SIG-M5 treated with dmso at 0.1 percent for 504 hours (cell line): ENCODE results near the gene ZNF335.
A peak's percentile ranks its signal among the peaks of the same experiment; 100 is the strongest.

Source experiments
- DNase-seq: peaks from one replicate; lab custom pipeline; 2025; ENCODE audit not compliant: unreplicated experiment; lab: John Stamatoyannopoulos, UW

The ZNF335 gene

GRCh38 chr20:45951925-45952834, 19.8 kb downstream of the ZNF335 start:
- no peak for DNase-seq

GRCh38 chr20:45950330-45950646, 21.7 kb downstream of the ZNF335 start:
- DNase-seq: no peak

DNA sequence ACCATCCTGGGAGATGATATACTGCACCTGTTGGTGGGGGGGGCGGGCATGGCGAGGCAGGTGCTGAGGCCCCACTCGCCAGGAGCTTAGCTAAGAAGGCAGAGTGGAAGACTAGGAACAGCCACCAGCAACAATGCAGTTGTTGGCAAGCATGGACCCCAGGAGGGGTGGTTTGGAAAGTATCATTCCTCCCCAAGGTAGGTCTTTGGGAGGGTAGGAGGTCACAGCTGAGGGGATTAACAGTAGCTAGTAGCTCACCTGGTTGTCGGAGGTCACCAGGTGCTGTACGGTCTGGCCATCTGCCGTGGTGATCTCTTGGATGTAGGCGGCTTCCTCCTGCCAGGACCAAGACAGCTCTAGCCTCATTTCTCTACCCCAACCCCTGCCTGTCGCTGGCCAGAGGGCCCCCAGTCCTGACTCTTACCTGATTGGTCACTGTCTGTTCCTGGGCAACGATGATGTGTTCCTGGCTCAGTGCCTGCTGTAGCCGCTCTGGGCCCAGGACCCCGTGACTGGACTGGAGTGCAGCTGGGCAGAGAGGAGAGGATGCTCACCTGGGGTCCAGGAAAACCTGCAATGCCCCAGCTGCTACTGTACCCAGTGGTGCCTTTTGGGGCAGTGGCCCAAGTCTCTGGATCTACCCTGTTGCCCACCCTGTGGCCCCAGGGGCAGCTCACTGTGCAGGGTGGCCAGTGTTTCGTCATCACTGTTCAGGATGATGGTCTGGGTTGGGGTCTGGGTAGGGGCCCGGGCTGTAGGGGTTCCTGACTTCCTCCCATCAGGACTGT, 22.3 kb downstream of the ZNF335 start:
- no peak for DNase-seq

DNA sequence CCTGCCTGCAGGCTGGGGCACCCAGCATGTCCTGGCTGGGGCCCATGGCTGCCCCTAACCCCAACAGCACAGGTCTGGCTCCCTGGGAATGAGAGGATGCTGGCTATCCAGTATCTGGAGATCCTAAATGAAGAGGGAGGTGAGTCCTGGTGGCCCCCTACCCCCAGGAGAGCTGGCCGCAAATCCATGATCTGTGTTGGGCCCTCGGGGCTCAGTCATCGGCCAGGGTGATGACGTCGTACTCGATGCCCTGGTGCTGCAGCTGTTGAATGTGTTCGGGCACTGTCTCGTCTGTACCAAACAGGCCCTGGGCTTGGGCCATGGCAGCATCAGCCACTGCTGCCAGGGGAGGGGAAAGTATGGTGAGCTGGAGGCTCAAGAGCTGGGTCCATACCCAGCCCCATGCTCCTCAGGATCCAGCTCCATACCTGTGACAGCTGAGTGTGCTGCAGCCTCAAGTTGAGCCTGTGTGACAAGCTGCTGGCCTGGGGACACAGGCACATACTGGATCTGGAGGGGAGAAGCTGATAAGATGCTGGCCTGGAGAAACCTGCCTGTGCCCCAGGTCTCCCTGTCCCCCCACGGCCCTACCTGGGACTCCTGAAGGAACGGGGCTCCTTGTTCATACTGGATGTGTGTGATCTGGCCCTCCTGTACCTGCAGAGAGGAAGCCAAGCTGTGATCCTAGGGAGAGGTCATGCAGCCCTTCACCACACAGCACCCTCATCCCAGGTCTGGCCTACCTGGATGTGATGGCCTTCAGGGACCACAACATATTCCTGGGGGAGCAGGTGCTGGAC, 23.1 kb downstream of the ZNF335 start:
- no peak for DNase-seq

DNA sequence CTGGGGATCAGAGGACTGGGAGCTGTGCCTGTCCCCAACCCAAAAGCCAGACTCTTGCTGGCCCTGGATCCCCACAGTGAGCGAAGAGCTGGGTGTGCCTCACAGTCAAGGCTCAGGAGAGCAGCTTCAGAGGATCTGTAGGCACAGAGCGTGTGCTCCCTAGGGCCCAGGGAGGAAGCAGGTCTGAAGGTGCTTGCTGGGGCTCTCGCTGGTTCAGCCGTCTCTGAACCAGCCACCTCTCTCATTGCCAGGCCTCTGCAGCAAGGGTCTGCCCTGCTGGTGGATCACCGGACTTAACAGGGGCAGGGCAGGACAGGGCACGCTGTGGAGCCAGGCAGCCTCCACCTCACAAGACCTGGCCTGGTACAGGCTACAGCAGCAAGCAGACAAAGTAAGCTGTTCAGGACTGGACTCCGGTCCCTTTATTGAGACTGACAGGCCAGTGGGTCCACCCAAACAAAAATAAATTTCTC, 23.7 kb downstream of the ZNF335 start:
- no peak for DNase-seq

DNA sequence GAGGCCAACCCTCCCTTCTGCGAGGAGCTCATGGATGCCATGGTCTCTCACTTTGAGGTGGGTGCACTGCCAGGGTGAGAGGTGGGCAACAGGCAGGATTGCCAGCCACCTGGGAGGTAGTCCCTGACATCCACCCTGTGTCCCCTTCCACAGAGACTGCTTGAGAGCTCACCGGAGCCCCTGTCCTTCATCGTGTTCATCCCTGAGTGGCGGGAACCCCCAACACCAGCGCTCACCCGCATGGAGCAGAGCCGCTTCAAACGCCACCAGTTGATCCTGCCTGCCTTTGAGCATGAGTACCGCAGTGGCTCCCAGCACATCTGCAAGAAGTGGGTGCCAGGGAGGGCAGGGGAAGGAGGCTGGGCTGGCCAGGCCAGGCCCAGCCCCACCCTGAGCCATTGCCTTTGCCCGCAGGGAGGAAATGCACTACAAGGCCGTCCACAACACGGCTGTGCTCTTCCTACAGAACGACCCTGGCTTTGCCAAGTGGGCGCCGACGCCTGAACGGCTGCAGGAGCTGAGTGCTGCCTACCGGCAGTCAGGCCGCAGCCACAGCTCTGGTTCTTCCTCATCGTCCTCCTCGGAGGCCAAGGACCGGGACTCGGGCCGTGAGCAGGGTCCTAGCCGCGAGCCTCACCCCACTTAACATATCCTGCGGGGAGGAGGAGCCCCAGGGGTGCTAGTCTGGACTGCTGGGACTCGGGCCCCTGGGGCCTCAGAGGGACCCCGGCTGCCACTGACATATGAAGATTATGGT, 24.7 kb downstream of the ZNF335 start:
- no peak for DNase-seq

DNA sequence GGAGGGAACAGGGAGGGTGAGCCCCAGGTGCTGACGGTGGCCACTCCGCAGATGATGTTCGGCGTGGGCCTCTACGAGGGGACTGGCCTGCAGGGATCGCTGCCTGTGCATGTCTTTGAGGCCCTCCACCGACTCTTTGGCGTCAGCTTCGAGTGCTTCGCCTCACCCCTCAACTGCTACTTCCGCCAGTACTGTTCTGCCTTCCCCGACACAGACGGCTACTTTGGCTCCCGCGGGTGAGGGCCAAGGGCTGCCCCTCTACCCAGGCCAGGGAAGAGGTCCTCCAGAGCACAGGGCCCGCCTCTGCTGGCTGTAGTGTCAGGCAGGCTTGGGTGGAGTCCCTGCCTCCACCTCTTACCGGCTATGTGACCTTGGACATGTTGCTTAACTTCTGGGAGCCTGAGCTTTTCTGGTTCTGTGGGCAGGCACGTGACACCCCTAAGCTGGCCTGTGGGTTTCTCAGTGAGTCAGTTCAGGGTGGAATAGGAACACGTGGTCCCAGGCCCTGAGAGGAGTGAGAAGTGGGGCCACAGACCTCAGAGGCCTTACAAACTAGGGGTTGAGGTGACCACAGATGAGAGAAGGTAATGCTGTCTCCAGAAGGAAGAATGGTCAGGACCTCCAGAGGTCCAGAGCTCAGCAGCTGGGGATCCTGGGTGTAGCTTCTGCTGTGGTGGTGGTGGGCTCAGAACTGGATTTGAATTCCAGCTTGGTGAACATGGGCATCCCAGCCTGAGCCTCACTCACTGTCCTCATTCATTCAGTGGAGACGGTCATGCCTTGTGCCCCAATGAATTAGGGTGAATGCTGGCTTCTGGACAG, 25.6 kb downstream of the ZNF335 start:
- peak; percentile 99 for DNase-seq

- DNase-seq: peak; percentile 68
Measured at GRCh38 chr20:45945678-45946148, 26.3 kb downstream of the ZNF335 start.

DNA sequence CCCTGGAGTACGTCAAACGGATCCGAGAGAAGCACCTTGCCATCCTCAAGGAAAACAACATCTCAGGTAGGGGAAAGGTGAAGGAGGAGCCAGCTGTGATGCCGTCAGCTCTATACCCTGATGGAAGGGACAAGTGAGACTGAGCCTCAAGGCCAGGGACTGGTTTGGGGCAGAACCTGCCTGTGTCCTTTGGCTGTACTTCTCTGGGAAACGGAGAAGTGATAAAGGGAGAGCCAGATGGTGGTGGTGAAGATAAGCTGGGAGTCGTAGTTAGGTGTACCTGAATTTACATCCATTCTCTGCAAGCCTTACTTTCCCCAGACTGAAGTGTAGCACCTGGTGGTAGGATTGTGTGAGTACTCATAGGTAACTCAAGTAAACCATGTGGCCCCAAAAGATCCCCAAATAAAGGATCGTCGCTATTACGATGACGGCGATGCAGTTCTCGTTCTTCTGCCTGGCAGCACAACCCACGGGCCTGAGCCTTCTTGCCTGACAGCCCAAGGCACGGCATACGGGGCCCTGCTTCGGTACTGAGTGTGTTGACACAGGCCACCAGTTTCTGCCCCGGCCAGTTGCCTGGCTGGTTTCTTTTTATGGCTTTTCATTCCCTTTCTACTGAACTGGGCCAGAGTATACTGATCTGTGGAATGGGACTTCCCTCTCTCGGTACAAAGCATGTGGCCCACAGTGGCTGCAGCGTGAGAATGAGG, 26.9 kb downstream of the ZNF335 start:
- no peak for DNase-seq

- DNase-seq: peak; percentile 14
Measured at GRCh38 chr20:45944151-45944964, 27.6 kb downstream of the ZNF335 start.

GRCh38 chr20:45943613-45944012, 28.4 kb downstream of the ZNF335 start:
- no peak for DNase-seq

DNA sequence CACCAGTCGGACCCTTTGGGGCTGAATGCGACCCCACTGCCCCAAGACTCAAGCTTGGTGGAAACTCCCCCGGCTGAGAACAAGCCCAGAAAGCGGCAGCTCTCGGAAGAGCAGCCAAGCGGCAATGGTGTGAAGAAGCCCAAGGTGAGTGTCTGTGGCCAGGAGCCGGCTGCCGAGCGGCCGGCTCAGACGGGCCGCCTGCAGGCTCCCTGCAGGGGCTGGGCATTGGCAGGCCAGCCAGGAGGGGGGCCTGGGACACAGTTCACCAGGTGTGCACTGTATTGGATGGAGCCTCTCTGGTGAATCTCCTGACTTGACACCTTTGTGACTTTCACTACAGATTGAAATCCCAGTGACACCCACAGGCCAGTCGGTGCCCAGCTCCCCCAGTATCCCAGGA, 31.5 kb downstream of the ZNF335 start:
- no peak for DNase-seq

- DNase-seq: no peak
Measured at GRCh38 chr20:45940053-45940452, 31.9 kb downstream of the ZNF335 start.

- DNase-seq: no peak
Measured at GRCh38 chr20:45938727-45939438, 33.1 kb downstream of the ZNF335 start.

- DNase-seq: no peak
Measured at GRCh38 chr20:45937765-45938164, 34.2 kb downstream of the ZNF335 start.

DNA sequence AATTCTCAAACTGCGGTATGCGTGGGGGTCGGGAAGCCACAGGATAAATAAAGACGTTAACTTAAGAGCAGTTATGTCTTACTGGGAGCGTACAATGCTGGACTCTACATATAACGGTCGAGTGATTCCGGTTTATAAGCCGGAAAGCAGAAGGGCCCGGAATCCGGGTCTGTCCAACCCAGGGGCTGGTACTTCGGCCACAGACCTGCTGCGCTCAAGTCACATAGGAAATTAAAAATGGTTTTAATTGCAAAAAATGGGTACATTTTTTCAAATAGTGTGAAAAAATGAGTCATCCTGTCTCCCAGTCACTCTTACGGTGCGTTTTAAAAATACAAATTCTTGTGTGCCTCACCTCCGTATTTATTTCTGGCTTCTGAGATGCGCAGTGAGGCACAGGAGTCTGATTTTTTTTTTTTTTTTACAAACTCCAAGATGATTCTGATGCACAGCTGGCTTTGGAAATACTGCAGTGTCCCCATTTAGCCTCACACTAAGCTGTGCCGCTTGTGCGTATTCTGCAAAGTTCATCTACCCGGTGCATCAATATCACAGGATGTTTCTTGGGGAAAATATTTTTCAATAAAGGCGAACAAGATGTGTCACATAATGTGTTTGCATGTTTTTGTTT, 36.5 kb downstream of the ZNF335 start:
- no peak for DNase-seq
